ENCODE measurements around the gene FNDC3A.

Gene FNDC3A

GRCh38 chr13:49254007-49254406 lies 278.3 kb downstream of the FNDC3A start:
- H3K27me3 ChIP-seq (ENCODE audit: insufficient read depth, poor library complexity, severe bottlenecking) = no peaks in the 10 kb centered on the region
- no peak overlapping the region for H3K27ac ChIP-seq (replicated peaks)
- TF ChIP-seq SPI1 (IDR thresholded peaks at IDR 0.05; ENCODE audit: borderline replicate concordance, low read depth) (no peak), REST (IDR thresholded peaks at IDR 0.05; ENCODE audit: insufficient replicate concordance, low read depth) (no peak), CTCF (IDR thresholded peaks at IDR 0.05; ENCODE audit: insufficient read depth, low read length) (no peak), POLR2AphosphoS5 (IDR thresholded peaks at IDR 0.05; ENCODE audit: low read depth) (no peak), GABPA (IDR thresholded peaks at IDR 0.05; ENCODE audit: low read depth) (no peak)
- H3K4me3 ChIP-seq (replicated peaks; ENCODE audit: insufficient read depth, low read length) = no peak overlapping the region
- no peak for DNase-seq (ENCODE audit: low read depth in 1 of 2, low spot score in 1 of 2)

- no peak for TF ChIP-seq GABPA (IDR thresholded peaks at IDR 0.05; ENCODE audit: low read depth)
- no peak for TF ChIP-seq POLR2AphosphoS5 (IDR thresholded peaks at IDR 0.05; ENCODE audit: low read depth)
- no peak for TF ChIP-seq REST (IDR thresholded peaks at IDR 0.05; ENCODE audit: insufficient replicate concordance, low read depth)
- TF ChIP-seq CTCF (IDR thresholded peaks at IDR 0.05; ENCODE audit: insufficient read depth, low read length) = no peak
- TF ChIP-seq SPI1 (IDR thresholded peaks at IDR 0.05; ENCODE audit: borderline replicate concordance, low read depth) = no peak
- Histone ChIP-seq H3K4me3 (replicated peaks; ENCODE audit: insufficient read depth, low read length) (no peak overlapping the region), H3K27ac (replicated peaks) (no peak overlapping the region), H3K27me3 (ENCODE audit: insufficient read depth, poor library complexity, severe bottlenecking) (no peaks in the 10 kb centered on the region)
- no peak for DNase-seq (ENCODE audit: low read depth in 1 of 2, low spot score in 1 of 2)
Observed at GRCh38 chr13:49256841-49257240, 281.1 kb downstream of the FNDC3A start.

- Histone ChIP-seq H3K4me3 (replicated peaks; ENCODE audit: insufficient read depth, low read length) (no peak overlapping the region), H3K27me3 (ENCODE audit: insufficient read depth, poor library complexity, severe bottlenecking) (no peaks in the 10 kb centered on the region), H3K27ac (replicated peaks) (no peak overlapping the region)
- TF ChIP-seq REST (IDR thresholded peaks at IDR 0.05; ENCODE audit: insufficient replicate concordance, low read depth) = no peak
- TF ChIP-seq GABPA (IDR thresholded peaks at IDR 0.05; ENCODE audit: low read depth) = no peak
- TF ChIP-seq POLR2AphosphoS5 (IDR thresholded peaks at IDR 0.05; ENCODE audit: low read depth) = no peak
- no peak for TF ChIP-seq CTCF (IDR thresholded peaks at IDR 0.05; ENCODE audit: insufficient read depth, low read length)
- TF ChIP-seq SPI1 (IDR thresholded peaks at IDR 0.05; ENCODE audit: borderline replicate concordance, low read depth) = no peak
- no peak for DNase-seq (ENCODE audit: low read depth in 1 of 2, low spot score in 1 of 2)
Observed at GRCh38 chr13:49258089-49258796, 282.5 kb downstream of the FNDC3A start.

Measured in HL-60 (cell line).